Activated T-cell treated with anti-CD3 and anti-CD28 coated beads, Interleukin-2, amount 50 U/mL, for 72 hours (primary cell): ENCODE measurements around the gene SEM1. TPM values are rescaled to one million over a fixed set of nuclear protein-coding genes. Genes with fewer than 3 reads are reported as not detected.

Experiments used
- ATAC-seq, 2 donors: fragments of 150-1000 bp; cut with Tn5 transposase; replicated peaks in 1 of 2; 2 replicates each; pipeline ENCODE4 v1.10.0; 2021; ENCODE audit warnings: moderate library complexity in 2 of 2, mild to moderate bottlenecking in 1 of 2
- DNase-seq, 2 donors: peaks; one replicate each; pipeline ENCODE4 v3.0.0; 2021 to 2022; ENCODE audit warnings: mixed read lengths in 1 of 2
- H3K27ac Mint-ChIP-seq: one replicate; pipeline ENCODE4 v1.8.0; 2022; ENCODE audit warnings: mild to moderate bottlenecking, moderate library complexity, mixed read lengths
- H3K27me3 Mint-ChIP-seq: one replicate; pipeline ENCODE4 v1.8.0; 2022; ENCODE audit warnings: low read depth, mixed read lengths
- H3K36me3 Mint-ChIP-seq, 2 donors: one replicate each; pipeline ENCODE4 v1.8.0; 2022; ENCODE audit warnings: mixed read lengths in 2 of 2, mild to moderate bottlenecking in 1 of 2; ENCODE audit not compliant: insufficient read depth in 2 of 2
- H3K4me1 Mint-ChIP-seq: one replicate; pipeline ENCODE4 v1.8.0; 2022; ENCODE audit warnings: low read depth, mixed read lengths
- H3K4me3 Mint-ChIP-seq, 2 donors: one replicate each; pipeline ENCODE4 v1.8.0; 2022; ENCODE audit warnings: mild to moderate bottlenecking in 2 of 2, mixed read lengths in 2 of 2, moderate library complexity in 2 of 2
- H3K9me3 Mint-ChIP-seq, 2 donors: one replicate each; pipeline ENCODE4 v1.8.0; 2022; ENCODE audit warnings: mixed read lengths in 2 of 2
- total RNA-seq, 2 donors: library from RNA; stranded (reverse); gene quantifications; one replicate each; pipeline ENCODE4 v1.2.3, GENCODE V29; 2022

The SEM1 gene
- total RNA-seq, 2 donors from 2014 or later: 22.8 to 31.1 TPM

DNA sequence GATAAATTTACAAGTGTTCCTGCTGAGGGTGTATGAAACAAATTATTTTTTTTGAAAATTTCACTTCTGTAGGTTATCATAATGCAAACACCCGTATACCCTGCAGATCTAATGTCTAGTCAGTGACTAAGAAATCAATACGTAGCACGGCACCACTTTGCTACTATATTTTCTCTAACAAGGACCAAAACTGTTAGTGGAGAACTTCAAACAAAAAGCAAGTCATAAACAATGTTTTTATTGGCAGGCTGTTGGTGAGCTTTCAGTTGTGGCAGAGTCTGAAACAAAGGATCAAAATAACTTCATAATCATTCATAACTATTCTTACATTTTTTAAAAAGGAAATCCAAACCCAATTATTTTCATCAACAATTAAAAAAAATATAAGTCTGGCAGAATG lies 11.8 kb downstream of the SEM1 start:
- Mint-ChIP-seq H3K36me3 (peaks cover 5 to 10% of the 10 kb centered on the region in 2 donors), H3K4me1 (peaks cover 29% of the 10 kb centered on the region), H3K9me3 (no peaks in the 10 kb centered on the region), H3K4me3 (no peak overlapping the region), H3K27ac (no peak overlapping the region), H3K27me3 (no peaks in the 10 kb centered on the region)
- ATAC-seq (no peak), DNase-seq (no peak)

DNA sequence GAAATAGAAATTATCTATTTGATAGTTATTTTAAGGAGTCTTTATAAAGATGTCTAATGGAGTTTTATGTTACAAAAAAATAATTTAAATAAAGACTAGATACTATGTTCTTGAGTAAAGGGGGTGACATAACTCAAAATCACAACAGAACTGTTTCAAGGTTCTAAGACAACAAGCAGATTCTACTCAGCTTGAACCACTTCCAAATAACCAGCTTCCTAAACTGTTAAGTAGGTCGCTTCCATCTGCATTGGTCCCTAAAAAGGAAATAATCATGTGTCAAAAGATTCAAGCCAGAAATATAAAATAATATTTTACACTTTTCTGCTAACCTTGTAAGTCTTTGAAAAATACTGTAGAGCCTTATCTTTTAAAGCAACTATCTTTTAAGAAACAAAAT lies 14.1 kb downstream of the SEM1 start:
- Mint-ChIP-seq H3K9me3 (no peaks in the 10 kb centered on the region), H3K4me3 (no peak overlapping the region), H3K27me3 (no peaks in the 10 kb centered on the region), H3K27ac (no peak overlapping the region), H3K4me1 (peaks cover 10% of the 10 kb centered on the region), H3K36me3 (peaks cover 3 to 14% of the 10 kb centered on the region in 2 donors)
- DNase-seq: no peak
- ATAC-seq: no peak

DNA sequence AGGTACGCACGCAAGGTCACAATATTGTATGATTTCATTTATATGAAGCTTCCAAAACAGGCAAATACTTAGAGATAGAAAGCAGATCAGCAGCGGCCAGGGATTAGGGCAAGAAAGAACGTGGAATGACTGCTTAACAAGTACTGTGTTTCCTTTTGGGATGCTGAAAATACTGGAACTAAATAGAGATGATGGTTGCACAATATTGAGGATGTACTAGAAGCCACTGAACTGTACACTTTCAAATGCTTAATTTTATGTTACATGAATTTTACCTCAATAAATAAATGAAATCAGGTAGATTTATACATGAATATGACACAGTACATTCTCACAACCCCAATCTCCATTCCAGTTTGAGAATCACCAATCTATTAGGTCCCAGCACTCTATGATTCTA lies 15.6 kb downstream of the SEM1 start:
- DNase-seq: no peak
- H3K9me3 Mint-ChIP-seq: no peaks in the 10 kb centered on the region
- H3K4me1 Mint-ChIP-seq: peaks cover 4% of the 10 kb centered on the region
- no peak overlapping the region for H3K4me3 Mint-ChIP-seq
- H3K27me3 Mint-ChIP-seq: no peaks in the 10 kb centered on the region
- ATAC-seq: no peak
- H3K27ac Mint-ChIP-seq: no peak overlapping the region
- H3K36me3 Mint-ChIP-seq: peaks cover 2 to 12% of the 10 kb centered on the region in 2 donors

DNA sequence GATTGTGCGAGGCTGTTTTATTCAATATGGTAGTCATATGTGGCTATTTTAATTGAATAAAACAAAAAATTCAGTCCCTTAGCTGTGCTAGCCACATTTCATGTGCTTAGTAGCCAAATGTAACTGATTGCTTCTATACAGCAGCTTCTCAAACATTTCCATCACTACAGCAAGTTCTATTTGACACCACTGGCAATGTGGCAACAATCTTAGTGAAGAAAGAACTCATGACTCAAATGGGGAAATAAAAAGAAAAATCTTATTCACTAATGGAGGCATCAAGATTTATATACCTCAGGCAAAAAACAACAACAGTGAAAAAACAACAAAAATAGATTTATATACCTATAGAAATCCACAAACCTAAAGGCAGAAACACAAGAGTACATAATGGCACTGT lies 17.9 kb downstream of the SEM1 start:
- no peak overlapping the region for H3K4me3 Mint-ChIP-seq
- ATAC-seq: no peak
- H3K27me3 Mint-ChIP-seq: no peaks in the 10 kb centered on the region
- peaks cover 1% of the 10 kb centered on the region for H3K4me1 Mint-ChIP-seq
- peaks cover 4 to 12% of the 10 kb centered on the region in 2 donors for H3K36me3 Mint-ChIP-seq
- no peak overlapping the region for H3K27ac Mint-ChIP-seq
- H3K9me3 Mint-ChIP-seq: no peaks in the 10 kb centered on the region
- DNase-seq: no peak

DNA sequence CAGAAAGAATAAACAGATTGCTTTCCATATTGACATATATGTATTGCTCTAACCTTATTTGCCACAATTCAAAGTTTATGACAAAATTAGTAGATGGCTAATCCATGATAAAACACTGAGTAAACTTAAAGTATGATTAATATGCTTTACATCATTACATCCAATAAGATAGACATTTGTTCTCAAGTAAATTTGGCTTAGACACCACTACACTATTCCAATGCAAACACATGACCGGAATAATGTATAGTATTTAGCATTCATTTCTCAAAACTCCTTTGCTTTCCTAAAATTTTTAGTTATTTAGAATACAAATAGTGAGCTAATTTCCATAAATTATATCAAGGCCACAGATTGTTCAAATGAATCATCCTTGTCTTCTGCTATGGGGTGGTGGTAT lies 20.2 kb downstream of the SEM1 start:
- Mint-ChIP-seq H3K9me3 (peaks cover 0 to 3% of the 10 kb centered on the region in 2 donors), H3K36me3 (peaks cover 8 to 19% of the 10 kb centered on the region in 2 donors), H3K4me1 (peaks cover 14% of the 10 kb centered on the region), H3K27me3 (no peaks in the 10 kb centered on the region), H3K27ac (no peak overlapping the region), H3K4me3 (no peak overlapping the region)
- ATAC-seq (no peak), DNase-seq (no peak)

DNA sequence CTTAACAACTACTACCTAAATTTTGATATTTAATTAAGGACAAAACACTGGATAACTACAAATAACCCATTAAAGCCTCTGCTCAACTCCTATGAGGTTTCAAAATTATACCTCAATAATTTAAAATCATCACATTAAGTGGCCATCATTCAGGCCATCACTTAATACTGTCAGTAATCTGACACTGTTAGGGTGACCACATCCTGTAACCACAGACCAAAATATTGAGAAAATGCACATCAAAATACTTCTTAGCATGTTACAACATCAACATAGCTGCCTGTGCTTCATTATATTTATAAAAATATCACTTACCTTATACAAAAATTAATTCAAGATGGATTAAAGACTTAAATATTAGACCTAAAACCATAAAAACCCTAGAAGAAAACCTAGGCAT lies 23.3 kb downstream of the SEM1 start:
- peaks cover 4% of the 10 kb centered on the region in 2 donors for H3K9me3 Mint-ChIP-seq
- peak overlapping the region in 1 of 2 donors; percentile 29 for H3K4me3 Mint-ChIP-seq
- peak overlapping the region; percentile 83 for H3K27ac Mint-ChIP-seq
- peaks cover 22 to 30% of the 10 kb centered on the region in 2 donors for H3K36me3 Mint-ChIP-seq
- no peaks in the 10 kb centered on the region for H3K27me3 Mint-ChIP-seq
- H3K4me1 Mint-ChIP-seq: peaks cover 14% of the 10 kb centered on the region
- DNase-seq (no peak), ATAC-seq (no peak)

DNA sequence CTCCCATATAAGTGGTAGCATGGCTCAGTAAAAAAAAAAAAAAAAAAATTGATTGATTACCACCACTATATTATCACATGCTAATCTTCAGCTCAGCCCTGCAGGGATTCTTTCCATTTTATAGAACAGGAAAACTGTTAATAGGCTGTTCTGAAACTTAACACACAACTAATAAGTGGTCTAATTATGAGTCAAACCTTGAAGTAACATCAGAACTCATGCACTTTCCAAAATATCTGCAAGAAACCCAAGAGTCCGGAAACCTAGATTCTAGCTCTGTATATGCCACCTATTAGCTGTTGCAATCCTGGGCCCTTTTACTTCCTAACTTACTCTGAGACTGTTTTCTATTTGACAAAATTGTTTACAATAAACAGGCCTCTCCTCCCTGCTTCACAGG lies 23.9 kb downstream of the SEM1 start:
- peaks cover 4 to 6% of the 10 kb centered on the region in 2 donors for H3K9me3 Mint-ChIP-seq
- H3K27me3 Mint-ChIP-seq: no peaks in the 10 kb centered on the region
- H3K4me3 Mint-ChIP-seq: peak overlapping the region in 1 of 2 donors; percentile 58
- H3K4me1 Mint-ChIP-seq: peaks cover 14% of the 10 kb centered on the region
- DNase-seq (no peak), ATAC-seq (no peak)
- H3K27ac Mint-ChIP-seq: peak overlapping the region; percentile 83
- peaks cover 22 to 29% of the 10 kb centered on the region in 2 donors for H3K36me3 Mint-ChIP-seq

DNA sequence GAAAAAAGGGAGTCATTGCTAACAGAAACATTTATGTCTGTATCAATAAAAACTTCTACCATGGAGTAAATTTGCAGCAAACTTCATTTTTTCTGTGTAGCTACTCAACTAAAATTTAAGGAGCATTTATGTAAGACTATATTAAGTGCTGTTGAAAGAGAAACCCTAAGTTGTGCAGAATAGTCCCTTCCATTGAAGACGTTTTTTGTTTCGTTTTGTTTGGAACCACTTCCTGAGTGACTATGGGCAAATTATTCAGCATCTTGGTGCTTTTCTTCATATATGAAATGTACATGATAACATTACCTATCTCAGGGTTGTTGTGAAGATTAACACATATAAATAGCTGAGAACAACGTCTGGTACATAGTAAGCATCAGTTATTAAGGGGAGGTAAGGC lies 24.3 kb downstream of the SEM1 start:
- Mint-ChIP-seq H3K4me3 (peak overlapping the region in 1 of 2 donors; percentile 58), H3K27ac (peak overlapping the region; percentile 83)

DNA sequence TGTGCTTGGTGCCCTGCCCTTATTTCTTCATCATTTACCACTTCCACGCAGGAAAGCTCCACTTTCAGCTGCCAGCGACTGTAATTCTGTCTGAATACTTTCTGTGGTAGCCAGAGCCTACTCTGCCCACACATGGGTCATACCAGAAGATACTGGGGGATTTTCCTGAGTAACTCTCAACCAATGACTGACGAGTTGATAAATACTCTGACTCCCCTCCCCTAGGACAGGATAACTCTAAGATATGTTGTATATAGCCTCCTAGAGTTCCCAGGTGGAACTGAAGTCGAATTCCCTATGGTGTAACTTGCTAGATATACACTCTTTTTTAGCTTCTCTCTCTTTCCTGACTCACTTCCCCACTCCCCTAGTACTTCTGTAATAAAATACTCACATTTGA lies 29.8 kb downstream of the SEM1 start:
- peak in 1 of 2 donors; percentile 51 for ATAC-seq
- peak overlapping the region; percentile 33 for H3K27ac Mint-ChIP-seq
- no peak overlapping the region for H3K4me3 Mint-ChIP-seq
- peaks cover 19 to 23% of the 10 kb centered on the region in 2 donors for H3K36me3 Mint-ChIP-seq
- H3K27me3 Mint-ChIP-seq: no peaks in the 10 kb centered on the region
- DNase-seq: no peak
- H3K9me3 Mint-ChIP-seq: peaks cover 4 to 6% of the 10 kb centered on the region in 2 donors
- H3K4me1 Mint-ChIP-seq: peaks cover 8% of the 10 kb centered on the region

More for the DNA sequence above, 24.3 kb downstream of the SEM1 start:
- ATAC-seq (peak; percentile 24 to 53), DNase-seq (no peak)
- peaks cover 4 to 6% of the 10 kb centered on the region in 2 donors for H3K9me3 Mint-ChIP-seq
- H3K27me3 Mint-ChIP-seq: no peaks in the 10 kb centered on the region
- H3K36me3 Mint-ChIP-seq: peaks cover 23 to 29% of the 10 kb centered on the region in 2 donors
- H3K4me1 Mint-ChIP-seq: peaks cover 14% of the 10 kb centered on the region

DNA sequence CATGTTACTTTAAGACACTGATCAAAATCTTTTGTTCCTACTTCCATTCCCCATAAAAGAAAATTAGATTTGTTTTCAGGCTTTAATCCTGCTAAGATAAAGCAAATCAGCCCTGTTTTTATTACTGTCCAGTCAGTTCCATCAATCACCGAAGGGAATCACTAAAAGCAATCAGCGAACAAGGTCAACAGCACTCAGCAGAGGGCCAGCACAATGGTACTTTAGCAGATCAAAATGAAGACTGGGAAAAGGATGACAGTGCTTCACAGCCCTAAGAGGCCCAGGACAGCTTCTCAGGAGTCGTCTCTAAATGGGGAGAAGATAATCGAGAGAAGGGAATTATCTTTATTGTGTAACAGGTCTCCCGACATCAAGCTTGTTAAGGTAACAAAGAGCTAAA lies 32.7 kb downstream of the SEM1 start:
- peaks cover 8% of the 10 kb centered on the region for H3K4me1 Mint-ChIP-seq
- DNase-seq: no peak
- peaks cover 2% of the 10 kb centered on the region in 2 donors for H3K9me3 Mint-ChIP-seq
- H3K27me3 Mint-ChIP-seq: no peaks in the 10 kb centered on the region
- peaks cover 3 to 5% of the 10 kb centered on the region in 2 donors for H3K36me3 Mint-ChIP-seq
- no peak for ATAC-seq
- H3K4me3 Mint-ChIP-seq: no peak overlapping the region
- no peak overlapping the region for H3K27ac Mint-ChIP-seq

DNA sequence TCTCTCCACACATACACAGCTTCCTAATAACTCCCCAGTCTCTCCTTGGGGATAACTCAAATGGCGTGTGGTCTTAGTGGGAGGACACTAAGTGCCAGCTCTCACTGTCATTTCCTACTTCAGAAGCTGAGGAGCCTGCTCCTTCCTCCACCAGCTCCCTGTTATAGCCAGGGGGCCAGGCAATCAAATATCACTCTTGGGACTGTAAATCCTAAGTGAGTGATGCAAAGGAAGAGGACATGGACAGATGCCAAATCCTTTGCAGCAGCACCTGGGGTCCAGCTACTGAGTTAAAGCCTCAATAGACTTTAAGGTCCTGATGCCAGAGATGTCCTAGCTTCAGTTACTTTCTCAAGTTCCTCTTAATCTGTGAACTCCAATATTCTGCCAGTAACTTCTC lies 34.1 kb downstream of the SEM1 start:
- DNase-seq: no peak
- no peak overlapping the region for H3K4me3 Mint-ChIP-seq
- H3K27me3 Mint-ChIP-seq: no peaks in the 10 kb centered on the region
- H3K27ac Mint-ChIP-seq: no peak overlapping the region
- peaks cover 0 to under 1% of the 10 kb centered on the region in 2 donors for H3K36me3 Mint-ChIP-seq
- ATAC-seq: no peak
- H3K9me3 Mint-ChIP-seq: no peaks in the 10 kb centered on the region
- peaks cover 8% of the 10 kb centered on the region for H3K4me1 Mint-ChIP-seq

DNA sequence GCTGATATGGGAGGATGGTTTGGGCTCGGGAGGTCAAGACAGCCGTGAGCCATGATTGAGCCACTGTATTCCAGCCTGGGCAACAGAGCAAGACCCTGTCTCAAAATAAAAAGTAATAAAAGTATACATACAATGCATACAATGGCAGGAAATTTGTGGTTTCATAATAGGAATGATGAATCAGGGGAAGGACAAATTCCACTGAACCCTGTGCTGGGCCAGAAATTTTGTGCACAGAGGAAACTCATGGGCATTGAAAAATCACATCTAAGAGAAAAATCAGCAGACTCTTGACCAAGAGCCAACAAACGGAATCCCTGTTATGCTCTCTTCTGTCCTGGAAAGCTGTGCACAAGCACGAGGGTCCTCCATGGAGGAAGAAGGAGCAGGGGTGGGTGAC lies 35.1 kb downstream of the SEM1 start:
- peaks cover 0 to 4% of the 10 kb centered on the region in 2 donors for H3K36me3 Mint-ChIP-seq
- no peak overlapping the region for H3K4me3 Mint-ChIP-seq
- H3K27ac Mint-ChIP-seq: no peak overlapping the region
- H3K4me1 Mint-ChIP-seq: no peaks in the 10 kb centered on the region
- H3K27me3 Mint-ChIP-seq: no peaks in the 10 kb centered on the region
- ATAC-seq: no peak
- no peak for DNase-seq
- H3K9me3 Mint-ChIP-seq: no peaks in the 10 kb centered on the region

DNA sequence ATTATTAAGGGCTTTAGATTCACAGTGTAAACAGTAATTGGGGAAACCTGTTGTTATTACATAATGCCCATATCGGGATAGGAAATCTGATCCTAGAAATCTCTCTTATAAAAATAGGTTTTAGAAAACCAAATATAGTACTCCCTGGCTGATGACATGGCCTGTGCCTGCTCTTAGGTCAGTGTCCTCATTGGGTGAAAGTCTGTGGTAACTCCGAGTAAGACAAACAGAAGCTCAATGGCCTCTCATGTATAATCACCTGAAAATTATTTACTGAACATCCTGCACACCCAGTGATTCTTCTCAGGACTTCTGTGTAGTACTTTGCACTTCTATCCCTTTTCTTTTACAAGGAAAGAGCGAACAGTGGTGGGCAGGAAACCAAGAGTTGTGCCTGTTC lies 37.8 kb downstream of the SEM1 start:
- Mint-ChIP-seq H3K36me3 (peaks cover 0 to 4% of the 10 kb centered on the region in 2 donors), H3K9me3 (no peaks in the 10 kb centered on the region), H3K4me3 (no peak overlapping the region), H3K27me3 (no peaks in the 10 kb centered on the region), H3K4me1 (no peaks in the 10 kb centered on the region), H3K27ac (no peak overlapping the region)
- ATAC-seq (no peak), DNase-seq (no peak)
